Prostate gland (tissue), 2 donors: ENCODE measurements around the gene APLF.

Experiments used
- CTCF ChIP-seq, 4 experiments: fragments of 200-600 bp in 2 of 4; fragments of 450-650 bp in 2 of 4; sonication (generic) in 2 of 4; IDR thresholded peaks; 1 replicate in 3 of 4; 2 replicates in 1 of 4; pipeline ENCODE4 v1.5.1; 2016 to 2019; ENCODE audit warnings: antibody characterized with exemption in 4 of 4, mild to moderate bottlenecking in 2 of 4, moderate library complexity in 2 of 4
- POLR2A ChIP-seq: fragments of 450-650 bp; IDR thresholded peaks from one replicate; pipeline ENCODE4 v1.6.1; 2016; ENCODE audit warnings: antibody characterized with exemption, mild to moderate bottlenecking

DNA sequence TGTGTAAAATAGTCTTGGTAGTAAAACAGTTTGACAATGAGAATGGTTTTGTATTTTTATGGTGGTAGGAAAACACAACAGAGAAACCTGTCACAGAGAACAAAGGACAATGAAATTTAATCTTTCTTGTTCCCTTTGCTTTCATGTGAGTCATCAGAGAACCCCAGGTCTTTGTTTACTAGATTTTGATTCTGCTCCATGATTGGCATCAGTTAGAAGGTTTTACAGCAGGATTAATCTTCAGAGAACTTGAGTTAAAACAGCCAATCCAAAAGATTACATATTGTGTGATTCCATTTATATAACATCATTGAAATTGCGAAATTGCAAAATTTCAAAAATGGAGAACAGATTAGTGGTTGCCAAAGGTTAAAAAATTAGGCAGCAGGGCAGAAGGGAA lies 2.5 kb downstream of the APLF start:
- TF ChIP-seq CTCF (IDR thresholded peaks at IDR 0.05): no peak
- TF ChIP-seq POLR2A: no peak
